Suprapubic skin (tissue), 4 donors: ENCODE measurements around the gene SP140L.

ENCODE experiments used
- EP300 ChIP-seq: sonication (generic); formaldehyde crosslinking; IDR thresholded peaks from one replicate; pipeline ENCODE4 v1.6.1; 2017; ENCODE audit warnings: antibody characterized with exemption
- POLR2AphosphoS5 ChIP-seq, 3 donors: sonication (generic); formaldehyde crosslinking; IDR thresholded peaks; one replicate each; pipeline ENCODE4 v1.6.1; 2017; ENCODE audit warnings: antibody characterized with exemption in 3 of 3
- TF ChIP-seq, protein P1 (sequence below), 2 donors: fragments of 200-600 bp in 1 of 2; fragments of 450-650 bp in 1 of 2; sonication (generic) in 1 of 2; IDR thresholded peaks; one replicate each; pipeline ENCODE4 v1.5.1; 2016 to 2019; ENCODE audit warnings: antibody characterized with exemption in 2 of 2, mild to moderate bottlenecking in 1 of 2, moderate library complexity in 1 of 2

DNA sequence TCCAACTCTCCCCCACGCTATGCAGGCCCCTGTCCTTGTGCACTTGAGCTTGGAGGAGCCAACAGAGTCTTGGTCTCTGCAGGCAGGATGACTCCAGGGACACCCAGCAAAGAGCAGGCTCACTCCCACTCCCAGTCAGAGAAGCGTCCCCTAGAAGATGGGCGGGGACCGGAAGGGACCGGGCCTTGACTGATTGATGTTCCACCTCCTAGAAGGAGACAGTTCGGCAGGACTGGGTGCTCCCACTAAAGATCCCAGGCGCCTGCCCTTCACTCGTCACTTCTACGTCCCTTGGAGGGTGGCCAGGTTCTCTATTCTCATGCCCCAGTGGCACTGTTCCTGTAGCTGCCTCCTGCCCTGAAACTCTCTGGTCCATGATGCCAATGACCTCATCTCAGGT is 85.9 kb downstream of the SP140L start:
- TF ChIP-seq, protein P1, sequence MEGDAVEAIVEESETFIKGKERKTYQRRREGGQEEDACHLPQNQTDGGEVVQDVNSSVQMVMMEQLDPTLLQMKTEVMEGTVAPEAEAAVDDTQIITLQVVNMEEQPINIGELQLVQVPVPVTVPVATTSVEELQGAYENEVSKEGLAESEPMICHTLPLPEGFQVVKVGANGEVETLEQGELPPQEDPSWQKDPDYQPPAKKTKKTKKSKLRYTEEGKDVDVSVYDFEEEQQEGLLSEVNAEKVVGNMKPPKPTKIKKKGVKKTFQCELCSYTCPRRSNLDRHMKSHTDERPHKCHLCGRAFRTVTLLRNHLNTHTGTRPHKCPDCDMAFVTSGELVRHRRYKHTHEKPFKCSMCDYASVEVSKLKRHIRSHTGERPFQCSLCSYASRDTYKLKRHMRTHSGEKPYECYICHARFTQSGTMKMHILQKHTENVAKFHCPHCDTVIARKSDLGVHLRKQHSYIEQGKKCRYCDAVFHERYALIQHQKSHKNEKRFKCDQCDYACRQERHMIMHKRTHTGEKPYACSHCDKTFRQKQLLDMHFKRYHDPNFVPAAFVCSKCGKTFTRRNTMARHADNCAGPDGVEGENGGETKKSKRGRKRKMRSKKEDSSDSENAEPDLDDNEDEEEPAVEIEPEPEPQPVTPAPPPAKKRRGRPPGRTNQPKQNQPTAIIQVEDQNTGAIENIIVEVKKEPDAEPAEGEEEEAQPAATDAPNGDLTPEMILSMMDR (IDR thresholded peaks at IDR 0.05) = no peak
- TF ChIP-seq EP300 = no peak
- no peak for TF ChIP-seq POLR2AphosphoS5 (IDR thresholded peaks at IDR 0.05)
